HK-2 (cell line): ENCODE data around the gene OTOGL.
"Not testable (repeated sequence)": the region's sequence is repeated elsewhere in the genome, so short reads cannot be mapped to it uniquely, and the experiment has no call there.

Source experiments
- DNase-seq: peaks from one replicate; pipeline ENCODE4 v3.0.0-alpha.2; 2018; ENCODE audit not compliant: unreplicated experiment

Gene OTOGL

DNA sequence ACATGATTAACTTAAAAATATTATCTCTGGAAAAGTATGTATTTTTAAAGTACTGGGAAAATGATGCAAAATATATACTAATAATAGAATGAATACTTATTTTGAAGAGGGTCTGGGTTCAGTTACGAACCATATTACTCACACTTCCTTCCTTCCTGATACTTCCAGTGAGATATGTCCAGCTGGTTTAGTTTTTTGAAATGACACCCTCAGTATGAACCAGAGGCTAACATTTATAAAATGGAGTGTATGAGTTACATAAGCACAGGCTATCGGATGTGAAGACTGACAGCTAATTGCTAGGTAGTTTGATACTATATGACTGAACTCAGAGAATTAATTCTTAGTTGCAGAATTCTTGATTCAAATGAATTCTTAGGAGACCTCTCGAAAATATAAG lies 122.9 kb downstream of the OTOGL start:
- DNase-seq, result no peak

DNA sequence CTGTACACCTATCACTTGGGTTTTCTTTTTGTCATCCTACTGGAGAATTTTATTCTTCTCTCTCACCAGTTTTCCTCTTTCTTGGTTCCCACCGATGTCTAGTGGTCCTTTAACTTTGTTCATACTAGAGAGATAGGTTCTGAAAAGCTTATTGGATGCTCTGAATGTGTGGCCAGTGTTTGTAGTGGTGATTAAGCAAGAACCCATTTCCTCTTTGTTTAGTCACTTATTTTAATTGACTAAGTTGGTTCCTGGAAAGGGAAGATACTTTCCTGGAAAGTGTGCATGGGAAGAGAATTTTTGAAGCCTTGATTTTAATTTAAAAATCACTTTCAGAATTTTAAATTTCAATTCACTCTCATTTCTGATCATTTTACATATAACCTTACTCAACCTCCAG lies 127.2 kb downstream of the OTOGL start:
- no peak for DNase-seq

DNA sequence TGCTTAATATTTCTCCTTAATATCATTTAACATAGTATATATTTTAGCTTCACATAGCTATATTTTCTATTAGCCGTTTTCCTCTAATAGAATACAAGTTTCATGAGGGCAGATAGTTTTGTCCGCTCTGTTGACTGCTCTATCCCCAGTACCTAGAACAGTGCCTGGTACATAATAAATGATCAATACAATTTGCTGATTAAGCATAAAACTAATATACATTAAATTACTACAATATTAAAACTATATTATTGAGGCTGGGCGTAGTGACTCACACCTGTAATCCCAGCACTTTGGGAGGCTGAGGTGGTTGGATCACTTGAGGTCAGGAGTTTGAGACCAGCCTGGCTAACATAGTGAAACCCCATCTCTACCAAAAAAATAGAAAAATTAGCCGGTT lies 128.6 kb downstream of the OTOGL start:
- not testable (repeated sequence) for DNase-seq

DNA sequence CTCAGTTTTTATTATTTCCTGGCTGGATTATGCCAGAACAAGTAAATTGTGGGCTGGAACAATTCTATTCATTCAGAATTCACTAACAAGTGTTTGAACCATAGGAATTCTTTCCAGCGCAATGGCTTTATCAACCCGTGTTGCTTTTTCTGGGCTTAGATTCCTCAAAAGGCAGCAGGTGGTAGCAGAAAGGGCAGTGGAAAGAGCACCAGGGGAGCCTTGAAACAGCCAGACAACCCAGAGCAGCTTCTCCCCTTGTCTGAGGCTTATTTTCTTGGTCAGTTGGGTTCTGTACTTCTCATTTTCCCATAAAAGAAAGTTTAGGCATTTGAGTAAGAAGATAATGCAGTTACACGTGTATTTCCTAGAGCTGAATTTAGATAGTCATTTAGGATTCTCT lies 130.7 kb downstream of the OTOGL start:
- no peak for DNase-seq

DNA sequence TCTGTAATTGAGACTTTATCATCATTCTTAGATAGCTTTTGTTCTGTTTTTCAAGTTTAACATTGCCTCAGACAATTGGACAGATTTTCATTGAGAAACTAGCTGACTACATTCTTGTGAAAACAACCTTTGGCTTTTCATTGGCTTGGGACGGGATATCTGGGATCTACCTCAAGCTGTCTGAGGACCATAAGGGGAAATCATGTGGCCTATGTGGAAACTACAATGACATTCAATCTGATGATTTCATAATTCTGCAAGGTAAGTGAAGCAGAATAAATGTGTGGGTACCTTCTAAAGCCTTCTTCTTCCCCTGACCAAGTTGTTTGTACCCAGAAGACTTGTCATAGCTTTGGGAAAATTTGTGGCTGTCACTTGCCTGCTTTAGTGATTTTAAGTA lies 133.5 kb downstream of the OTOGL start:
- no peak for DNase-seq

DNA sequence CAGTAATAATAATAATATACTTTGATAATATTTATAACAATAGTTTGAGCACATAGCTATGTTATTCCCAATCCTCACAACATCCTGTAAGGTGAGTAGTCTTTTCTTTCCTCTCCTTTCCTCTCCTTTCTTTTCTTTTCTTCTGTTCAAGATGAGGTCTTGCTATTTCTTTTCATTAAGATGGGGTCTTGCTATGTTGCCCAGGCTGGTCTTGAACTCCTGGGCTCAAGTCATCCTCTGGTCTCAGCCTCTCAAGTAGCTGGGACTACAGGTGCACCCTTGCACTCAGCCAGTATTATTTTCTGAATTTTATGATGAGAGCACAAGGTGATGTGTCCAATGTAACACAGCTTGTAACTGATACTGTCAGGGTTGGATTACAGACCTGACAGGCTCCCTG lies 134.6 kb downstream of the OTOGL start:
- no peak for DNase-seq

DNA sequence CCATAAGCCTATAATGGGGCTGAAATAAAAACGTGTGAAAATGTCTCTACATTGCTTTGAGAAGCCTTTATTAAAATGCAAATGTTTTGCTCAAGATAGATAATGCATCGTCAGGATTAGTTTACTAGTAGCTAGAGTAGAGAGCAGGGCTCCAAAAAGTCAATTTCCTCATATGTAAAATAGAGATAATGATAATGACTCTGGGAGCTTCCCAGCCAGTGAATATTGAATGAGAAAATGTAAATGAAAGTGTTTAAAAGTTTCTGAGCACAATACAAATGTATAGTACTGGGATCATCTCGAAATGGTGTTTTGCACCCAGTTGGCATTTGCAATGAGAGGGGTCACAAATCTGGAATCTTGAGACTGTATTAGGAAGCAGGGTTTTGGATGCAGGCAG lies 135.3 kb downstream of the OTOGL start:
- DNase-seq, result no peak

DNA sequence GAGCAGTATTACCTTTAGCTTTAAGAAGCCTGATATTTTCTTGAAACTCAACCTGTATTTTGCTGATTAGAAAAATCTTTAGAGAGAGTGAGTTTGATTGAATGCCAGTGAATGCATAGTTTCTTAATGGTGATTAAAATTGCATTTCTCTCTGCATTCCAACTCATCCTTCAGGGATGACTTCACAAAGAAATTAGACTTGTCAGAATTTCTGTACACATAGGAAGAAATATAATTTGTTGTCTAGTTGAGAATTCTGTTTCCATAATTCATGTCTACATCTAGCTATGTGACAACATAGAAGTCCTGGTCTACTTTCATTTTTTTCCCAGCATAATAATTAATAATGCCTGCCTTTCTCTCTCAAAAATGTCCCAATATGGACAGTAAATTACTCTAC lies 136.6 kb downstream of the OTOGL start:
- DNase-seq, result no peak

DNA sequence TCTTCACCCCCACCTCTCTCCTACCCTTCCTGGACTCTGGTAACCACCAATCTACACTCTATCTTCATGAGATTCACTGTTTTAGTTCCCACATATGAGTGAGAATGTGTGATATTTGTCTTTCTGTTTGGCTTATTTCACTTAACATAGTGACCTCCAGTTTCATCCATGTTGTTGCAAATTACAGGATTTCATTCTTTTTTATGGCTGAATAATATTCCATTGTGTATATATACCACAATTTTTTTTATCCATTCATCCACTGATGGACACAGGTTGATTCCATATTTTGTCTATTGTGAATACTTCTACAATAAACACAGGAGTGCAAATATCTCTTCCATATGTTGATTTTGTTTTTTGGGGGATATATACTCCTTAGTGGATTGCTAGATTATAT lies 140.5 kb downstream of the OTOGL start:
- DNase-seq, result no peak

DNA sequence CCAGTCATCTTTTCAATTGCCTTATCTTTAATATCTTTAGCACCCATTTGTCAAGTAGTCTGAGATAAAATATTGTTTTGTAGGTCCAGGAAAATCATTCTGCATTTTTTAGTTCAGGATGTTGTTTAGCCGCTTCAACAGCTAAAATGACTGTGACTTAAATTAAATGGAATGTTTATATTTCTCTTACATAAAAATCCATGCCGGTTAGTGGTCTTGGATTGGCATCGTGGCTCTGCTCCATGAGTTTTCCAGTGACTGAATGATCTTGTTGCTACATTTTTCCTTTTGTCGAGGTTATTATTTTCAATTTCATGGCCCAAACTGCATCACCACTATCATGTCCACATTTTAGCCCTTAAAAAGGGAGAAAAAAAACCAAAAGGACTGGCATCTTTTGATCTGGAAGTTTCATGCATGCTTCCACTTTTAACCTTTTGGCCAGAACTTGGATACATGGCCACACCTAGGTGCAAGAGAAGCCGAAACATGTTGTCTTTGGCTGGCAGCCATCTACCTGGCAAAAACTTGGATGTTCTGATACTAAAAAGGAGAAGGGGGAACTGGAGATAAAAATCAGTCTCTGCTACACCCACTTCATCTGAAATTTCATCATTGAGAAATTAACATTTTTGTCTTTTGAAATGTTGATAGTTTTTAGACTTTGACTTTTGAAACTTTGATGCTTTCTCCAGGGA lies 142.4 kb downstream of the OTOGL start:
- no peak for DNase-seq

DNA sequence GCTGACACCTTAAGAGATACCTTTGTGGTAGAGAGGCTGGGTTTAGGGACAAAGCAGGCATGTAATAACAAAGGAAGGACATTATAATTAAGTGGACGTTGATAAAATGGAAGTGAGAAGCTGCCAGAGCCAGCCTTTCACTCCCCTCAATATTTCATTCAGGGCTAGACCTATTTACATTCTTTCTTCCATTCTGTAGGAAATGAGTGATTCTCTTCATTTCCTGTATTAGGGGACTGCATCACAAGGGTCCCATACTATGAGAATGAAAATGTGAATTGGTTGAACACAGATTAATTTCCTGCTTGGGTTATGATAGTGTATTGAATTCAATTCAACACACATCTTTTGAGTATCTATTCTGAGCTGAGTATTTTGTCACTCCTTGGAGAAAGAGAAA lies 143.0 kb downstream of the OTOGL start:
- no peak for DNase-seq

DNA sequence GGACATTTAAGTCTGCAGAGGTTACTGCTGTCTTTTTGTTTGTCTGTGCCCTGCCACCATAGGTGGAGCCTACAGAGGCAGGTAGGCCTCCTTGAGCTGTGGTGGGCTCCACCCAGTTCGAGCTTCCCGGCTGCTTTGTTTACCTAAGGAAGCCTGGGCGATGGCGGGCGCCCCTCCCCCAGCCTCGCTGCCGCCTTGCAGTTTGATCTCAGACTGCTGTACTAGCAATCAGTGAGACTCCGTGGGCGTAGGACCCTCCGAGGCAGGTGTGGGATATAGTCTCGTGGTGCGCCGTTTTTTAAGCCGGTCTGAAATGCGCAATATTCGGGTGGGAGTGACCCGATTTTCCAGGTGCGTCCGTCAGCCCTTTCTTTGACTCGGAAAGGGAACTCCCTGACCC lies 150.2 kb downstream of the OTOGL start:
- not testable (repeated sequence) for DNase-seq

DNA sequence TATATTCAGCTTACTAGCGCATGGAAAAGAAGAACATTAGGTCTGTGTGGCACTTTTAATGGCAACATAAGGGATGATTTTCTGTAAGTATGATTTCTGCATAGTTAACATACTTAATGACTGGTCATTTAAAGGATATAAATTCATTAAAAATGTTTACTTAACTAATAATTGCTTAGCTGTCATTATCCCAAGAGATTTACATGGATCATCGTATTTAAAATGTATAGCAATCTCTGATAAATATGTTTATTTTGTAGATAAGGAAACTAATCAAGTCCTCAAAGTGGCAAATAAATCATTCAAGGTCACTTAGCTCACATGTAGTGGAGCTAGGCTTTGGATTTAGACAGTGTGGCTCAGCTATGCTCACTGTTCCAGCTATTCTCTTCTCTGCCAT lies 158.6 kb downstream of the OTOGL start:
- no peak for DNase-seq

DNA sequence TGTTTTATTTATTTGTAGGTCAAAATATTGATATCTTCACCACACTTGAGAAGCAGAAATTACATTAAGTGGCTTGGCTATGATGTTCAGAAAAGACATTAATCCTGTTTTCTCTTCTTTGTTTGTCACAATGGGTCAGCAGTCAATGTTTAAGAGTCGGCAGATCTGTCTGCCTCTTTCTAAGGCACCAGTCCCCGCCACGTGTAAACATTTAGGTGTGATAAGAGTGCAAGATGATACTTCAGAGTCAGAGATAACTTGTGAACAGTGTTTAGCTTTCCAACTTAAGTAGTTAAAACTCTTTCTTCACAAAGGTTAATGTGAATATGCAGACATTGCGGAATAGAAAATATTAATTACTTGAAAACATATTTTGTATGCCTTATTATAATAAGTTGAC lies 160.9 kb downstream of the OTOGL start:
- DNase-seq, result no peak

DNA sequence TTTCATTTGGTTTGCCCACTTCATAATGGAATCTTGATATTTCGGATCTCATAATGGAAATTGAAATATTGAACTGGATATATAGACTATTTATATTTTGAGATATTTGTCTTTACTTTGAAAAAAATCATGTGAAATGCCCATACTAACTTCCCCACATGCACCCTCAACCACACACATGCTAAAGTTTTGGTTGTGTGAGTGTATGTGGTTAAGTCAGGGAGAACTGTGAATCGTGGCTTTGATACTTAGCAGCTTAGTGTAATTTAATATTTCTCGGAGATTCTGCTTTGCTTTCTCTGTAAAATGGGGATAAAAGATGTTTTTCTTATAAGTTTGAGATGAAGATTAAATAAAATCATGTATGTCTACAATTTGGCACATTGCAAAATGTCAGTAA lies 162.1 kb downstream of the OTOGL start:
- no peak for DNase-seq

DNA sequence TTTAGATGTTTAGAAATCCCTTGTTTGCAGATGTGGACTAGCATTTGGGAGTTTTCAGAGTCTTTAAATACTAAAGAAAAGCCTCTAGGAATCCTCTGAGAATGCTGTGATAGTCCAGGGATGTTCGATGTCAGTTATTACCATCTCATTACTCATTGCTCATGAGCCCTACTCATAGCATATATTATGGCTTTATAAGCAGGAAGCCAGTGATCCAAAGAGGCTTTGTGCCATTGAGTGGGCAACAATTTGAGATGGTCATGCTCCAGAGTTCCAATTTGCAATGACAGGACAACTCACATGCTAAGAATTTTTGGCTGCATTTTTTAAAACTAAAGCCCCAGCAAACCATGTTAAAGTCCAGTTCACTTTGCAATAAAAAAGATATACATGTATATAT lies 163.0 kb downstream of the OTOGL start:
- peak; percentile 9 for DNase-seq

DNA sequence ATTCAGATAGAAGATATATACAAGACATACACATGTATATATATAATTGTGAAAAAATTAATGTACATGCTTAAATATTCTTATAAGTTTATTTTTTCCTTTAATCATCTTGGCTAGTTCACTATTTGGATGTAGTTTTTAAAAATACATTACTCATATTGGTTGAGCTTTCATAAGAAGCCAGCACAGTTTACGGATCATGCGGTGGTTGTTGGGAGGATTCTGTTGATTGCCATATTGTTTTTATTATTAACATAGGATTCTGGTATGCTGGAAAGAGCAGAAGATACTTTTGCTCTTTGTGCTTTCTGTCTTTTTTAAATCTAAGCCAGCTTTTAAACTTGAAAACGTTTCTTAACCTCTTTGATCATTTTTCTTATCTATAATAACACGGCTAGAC lies 163.4 kb downstream of the OTOGL start:
- DNase-seq, result no peak

DNA sequence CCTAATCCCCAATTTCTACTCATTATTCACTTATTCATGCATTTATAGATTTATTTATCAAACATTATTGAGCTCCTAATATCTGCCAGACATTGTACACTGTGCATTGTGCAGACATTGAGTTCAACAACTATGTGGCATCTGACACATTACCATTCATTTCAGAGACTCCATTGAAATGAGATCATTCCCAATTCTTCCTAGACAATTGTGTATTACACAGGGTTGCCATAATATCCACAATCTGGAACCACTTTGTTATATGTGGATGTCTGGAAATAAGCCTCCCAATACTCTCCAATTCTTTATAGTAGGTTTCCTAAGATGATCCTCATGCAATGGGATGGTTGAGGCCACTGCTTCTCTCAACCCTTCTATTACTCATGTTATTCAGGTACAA lies 165.0 kb downstream of the OTOGL start:
- DNase-seq, result no peak

DNA sequence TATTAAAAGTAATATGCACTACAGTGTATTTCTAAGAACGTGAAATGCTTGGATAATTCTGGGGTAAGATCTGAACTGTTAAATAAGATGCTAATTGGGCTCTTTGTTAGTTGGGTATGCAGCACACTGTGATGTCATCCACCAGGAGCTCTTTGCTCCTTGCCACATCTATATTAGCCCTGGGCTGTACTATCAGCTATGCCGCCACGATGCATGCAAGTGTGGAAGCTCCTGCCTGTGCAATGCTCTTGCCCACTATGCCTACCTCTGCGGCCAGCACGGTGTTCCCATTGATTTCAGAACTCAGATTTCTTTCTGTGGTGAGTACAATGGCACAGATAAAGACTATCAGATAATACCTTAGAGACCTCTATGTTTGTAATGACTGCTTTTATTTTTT lies 165.6 kb downstream of the OTOGL start:
- DNase-seq, result no peak

DNA sequence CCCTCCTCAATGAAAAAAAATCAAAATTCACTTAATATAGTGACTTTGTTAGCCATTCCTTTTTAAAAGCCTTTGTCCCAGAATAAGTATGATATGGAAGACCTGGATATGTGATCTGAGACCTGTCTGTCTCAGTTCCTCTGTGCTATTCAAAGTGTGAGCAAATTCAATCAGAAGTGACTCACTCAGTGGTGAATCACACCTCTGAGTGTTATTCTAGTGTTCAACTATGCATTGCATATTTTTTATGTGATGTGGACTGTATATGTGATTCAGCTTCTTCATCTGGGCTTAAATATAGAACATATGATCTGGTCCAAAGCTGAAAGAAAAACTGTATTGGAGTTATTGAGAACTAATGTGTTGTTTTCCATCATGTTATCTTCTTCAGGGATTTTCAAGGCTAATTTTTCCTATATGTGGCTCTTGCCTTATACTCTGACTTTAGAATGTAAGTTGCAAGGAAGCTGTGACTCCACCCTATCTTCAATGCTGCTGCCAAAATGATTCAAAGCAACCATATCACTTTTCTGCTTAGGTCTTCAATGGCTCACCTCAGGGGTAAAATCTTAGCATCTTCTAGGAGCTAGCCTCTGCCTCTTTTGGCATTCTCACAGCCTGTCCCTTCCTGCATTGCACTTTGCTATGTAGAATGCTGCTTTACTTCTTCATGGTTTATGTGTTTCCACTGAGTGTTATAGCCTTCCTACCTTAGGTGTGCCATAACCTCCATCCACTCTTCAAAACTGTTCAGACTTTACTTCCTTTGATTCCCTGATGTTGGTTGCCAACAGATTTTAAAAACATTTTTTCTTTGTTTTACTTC lies 169.8 kb downstream of the OTOGL start:
- DNase-seq, result no peak

DNA sequence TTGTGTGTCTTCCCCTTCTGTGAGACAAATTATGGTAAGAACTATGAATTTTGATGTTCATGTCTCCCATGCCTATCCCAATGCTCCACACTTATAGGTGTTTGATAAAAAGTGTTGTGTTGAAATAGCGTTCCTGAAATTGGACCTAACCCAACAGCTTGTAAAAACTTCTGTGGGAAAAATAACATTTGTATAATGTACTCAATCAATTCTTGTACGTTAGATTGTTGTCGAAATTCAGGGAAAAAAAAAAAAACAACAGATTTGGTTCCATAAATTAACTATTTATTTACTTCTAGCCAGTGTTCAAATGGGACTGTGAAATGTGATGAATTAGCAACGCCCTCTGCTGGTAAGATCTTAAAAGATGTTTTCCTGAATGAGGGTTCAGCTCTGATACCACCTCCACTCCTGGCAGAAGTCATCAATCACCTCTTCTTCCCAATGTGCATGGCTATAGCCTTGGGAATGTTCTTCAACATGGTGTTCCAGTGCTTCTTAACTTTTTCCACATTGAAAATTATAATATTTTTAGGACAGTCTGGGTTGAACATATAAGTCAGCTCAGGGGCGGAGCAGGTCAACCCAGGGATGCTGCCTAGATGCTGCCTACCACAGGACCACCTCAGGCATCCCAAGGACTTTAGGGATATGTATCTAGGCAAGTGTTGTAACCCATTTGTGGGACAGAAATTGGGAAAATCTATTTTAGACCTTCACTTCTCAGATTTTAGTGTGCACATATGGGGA lies 170.6 kb downstream of the OTOGL start:
- no peak for DNase-seq

DNA sequence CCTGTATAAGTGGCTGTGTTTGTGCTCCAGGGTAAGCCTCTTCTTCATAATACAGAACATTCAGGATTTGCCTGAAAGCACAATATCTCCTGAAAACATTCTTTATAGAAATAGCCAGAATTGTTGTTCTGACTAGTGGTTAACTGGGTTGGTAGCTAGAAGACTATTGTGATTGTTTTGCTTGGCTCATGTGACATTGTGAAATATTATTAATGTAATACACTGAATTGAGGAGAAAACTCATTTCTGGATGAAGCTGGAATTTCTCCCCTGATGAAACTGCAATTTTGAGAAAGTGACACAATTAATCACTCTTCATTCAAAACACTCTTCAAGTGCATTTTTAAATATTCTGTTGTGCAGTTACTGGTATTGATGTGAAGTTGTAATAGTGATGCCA lies 172.4 kb downstream of the OTOGL start:
- DNase-seq, result no peak

DNA sequence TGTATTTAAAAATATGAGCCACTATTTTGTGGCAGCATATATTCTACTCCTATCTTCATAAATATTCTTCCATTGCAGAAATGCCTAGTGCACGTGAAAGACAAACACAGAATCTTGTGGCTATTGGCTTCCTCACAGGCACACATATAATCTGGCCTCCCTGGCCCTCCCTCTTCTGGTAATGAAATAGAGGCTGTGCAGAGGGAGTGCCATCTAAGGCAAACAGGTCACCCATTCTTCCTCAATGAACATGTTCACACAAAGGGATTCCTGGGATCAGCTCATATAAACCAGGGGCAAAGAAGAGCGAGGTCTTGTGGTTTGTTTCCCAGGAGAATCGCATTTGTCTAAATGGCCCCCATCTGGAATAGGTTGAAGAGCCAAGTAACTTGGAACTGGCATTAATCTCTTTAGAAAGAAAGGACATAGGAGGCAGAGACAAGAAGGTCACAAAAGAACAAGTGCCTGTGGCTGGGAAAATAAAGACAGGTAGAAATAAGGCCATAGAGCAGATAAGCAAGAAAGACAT lies 173.1 kb downstream of the OTOGL start:
- DNase-seq, result no peak
